Stimulated activated CD4-positive, alpha-beta T cell treated with anti-CD3 and anti-CD28 coated beads, TNF-alpha, amount 100 ng/mL, for 4 hours (primary cell): ENCODE data around the gene IL23R.
A peak's percentile ranks its signal among the peaks of the same experiment; 100 is the strongest.
"Not testable (repeated sequence)": the region's sequence is repeated elsewhere in the genome, so short reads cannot be mapped to it uniquely, and the experiment has no call there.

Experiments used
- DNase-seq, 3 experiments: peaks; one replicate each; pipeline ENCODE4 v3.0.0-alpha.2; 2020; ENCODE audit warnings: low read depth in 3 of 3

The IL23R gene

GRCh38 chr1:67166196-67166595, at the start of gene IL23R:
Gene IL23R (plus strand): TSS chr1:67166454. CDS start chr1:67168121, 1,667 bp downstream.
- peak in 1 of 3 experiments; percentile 4 for DNase-seq

GRCh38 chr1:67118191-67118590, 48.1 kb upstream of the IL23R start:
- DNase-seq: no peak

- no peak for DNase-seq
Measured at GRCh38 chr1:67118646-67119045, 47.6 kb upstream of the IL23R start.

GRCh38 chr1:67120855-67121619, 45.2 kb upstream of the IL23R start:
- no peak for DNase-seq

GRCh38 chr1:67124455-67124854, 41.8 kb upstream of the IL23R start:
- DNase-seq: no peak

GRCh38 chr1:67126111-67126746, 40.0 kb upstream of the IL23R start:
- DNase-seq: no peak

- no peak for DNase-seq
Measured at GRCh38 chr1:67126974-67127373, 39.3 kb upstream of the IL23R start.

- DNase-seq: no peak
Measured at GRCh38 chr1:67130673-67131072, 35.6 kb upstream of the IL23R start.

GRCh38 chr1:67133177-67133576, 33.1 kb upstream of the IL23R start:
- DNase-seq: no peak

GRCh38 chr1:67134695-67135094, 31.6 kb upstream of the IL23R start, which contains the start of gene C1orf141:
Gene C1orf141 (minus strand): TSS chr1:67134970. CDS start chr1:67127240, 7,730 bp downstream.
- no peak for DNase-seq

- no peak for DNase-seq
Measured at GRCh38 chr1:67135354-67135753, 30.9 kb upstream of the IL23R start.

GRCh38 chr1:67137307-67137753, 28.9 kb upstream of the IL23R start:
- DNase-seq: no peak

GRCh38 chr1:67138813-67139499, 27.3 kb upstream of the IL23R start:
- DNase-seq: no peak

- no peak for DNase-seq
Measured at GRCh38 chr1:67140460-67140859, 25.8 kb upstream of the IL23R start.

- not testable (repeated sequence) for DNase-seq
Measured at GRCh38 chr1:67141832-67142231, 24.4 kb upstream of the IL23R start.

GRCh38 chr1:67142931-67143330, 23.3 kb upstream of the IL23R start:
- DNase-seq: no peak

GRCh38 chr1:67143966-67144365, 22.3 kb upstream of the IL23R start:
- no peak for DNase-seq

- peak in 1 of 3 experiments; percentile 12 for DNase-seq
Measured at GRCh38 chr1:67144696-67145095, 21.6 kb upstream of the IL23R start.

- DNase-seq: no peak
Measured at GRCh38 chr1:67146101-67146500, 20.2 kb upstream of the IL23R start.

GRCh38 chr1:67146539-67146938, 19.7 kb upstream of the IL23R start:
- DNase-seq: no peak

GRCh38 chr1:67147973-67148372, 18.3 kb upstream of the IL23R start:
- DNase-seq: not testable (repeated sequence)

- DNase-seq: no peak
Measured at GRCh38 chr1:67148516-67149178, 17.6 kb upstream of the IL23R start.
